ENCODE data around the gene ZNF200.

ZNF200 gene

DNA sequence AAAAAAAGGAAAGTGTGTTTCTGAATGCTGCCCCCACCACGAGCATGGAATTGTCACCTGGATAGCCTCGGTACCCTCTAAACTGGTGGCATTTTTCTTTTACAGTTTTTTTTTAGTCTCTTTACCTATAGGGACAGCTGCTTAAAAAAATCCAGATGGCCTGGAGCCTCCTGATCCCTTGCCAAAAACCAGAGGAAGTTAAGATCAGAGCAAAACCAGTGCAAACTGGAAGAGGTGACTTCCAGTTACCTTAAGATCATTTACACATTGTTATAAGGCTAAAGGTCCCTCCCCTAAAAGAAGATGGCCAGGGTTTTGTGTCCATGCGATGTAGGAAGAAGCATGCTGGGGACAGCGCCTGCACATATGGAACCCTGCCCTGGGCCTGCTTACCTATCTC is 18.0 kb upstream of the ZNF200 start:
- no peak for TF ChIP-seq SIN3A (IDR thresholded peaks at IDR 0.05; ENCODE audit: borderline replicate concordance, insufficient read depth, low read length)
- TF ChIP-seq TAF1 (IDR thresholded peaks at IDR 0.05; ENCODE audit: borderline replicate concordance, insufficient read depth, low read length) = no peak
- TF ChIP-seq POLR2AphosphoS5 (IDR thresholded peaks at IDR 0.05; ENCODE audit: low read depth, low read length) = no peak
- TF ChIP-seq, protein P1, sequence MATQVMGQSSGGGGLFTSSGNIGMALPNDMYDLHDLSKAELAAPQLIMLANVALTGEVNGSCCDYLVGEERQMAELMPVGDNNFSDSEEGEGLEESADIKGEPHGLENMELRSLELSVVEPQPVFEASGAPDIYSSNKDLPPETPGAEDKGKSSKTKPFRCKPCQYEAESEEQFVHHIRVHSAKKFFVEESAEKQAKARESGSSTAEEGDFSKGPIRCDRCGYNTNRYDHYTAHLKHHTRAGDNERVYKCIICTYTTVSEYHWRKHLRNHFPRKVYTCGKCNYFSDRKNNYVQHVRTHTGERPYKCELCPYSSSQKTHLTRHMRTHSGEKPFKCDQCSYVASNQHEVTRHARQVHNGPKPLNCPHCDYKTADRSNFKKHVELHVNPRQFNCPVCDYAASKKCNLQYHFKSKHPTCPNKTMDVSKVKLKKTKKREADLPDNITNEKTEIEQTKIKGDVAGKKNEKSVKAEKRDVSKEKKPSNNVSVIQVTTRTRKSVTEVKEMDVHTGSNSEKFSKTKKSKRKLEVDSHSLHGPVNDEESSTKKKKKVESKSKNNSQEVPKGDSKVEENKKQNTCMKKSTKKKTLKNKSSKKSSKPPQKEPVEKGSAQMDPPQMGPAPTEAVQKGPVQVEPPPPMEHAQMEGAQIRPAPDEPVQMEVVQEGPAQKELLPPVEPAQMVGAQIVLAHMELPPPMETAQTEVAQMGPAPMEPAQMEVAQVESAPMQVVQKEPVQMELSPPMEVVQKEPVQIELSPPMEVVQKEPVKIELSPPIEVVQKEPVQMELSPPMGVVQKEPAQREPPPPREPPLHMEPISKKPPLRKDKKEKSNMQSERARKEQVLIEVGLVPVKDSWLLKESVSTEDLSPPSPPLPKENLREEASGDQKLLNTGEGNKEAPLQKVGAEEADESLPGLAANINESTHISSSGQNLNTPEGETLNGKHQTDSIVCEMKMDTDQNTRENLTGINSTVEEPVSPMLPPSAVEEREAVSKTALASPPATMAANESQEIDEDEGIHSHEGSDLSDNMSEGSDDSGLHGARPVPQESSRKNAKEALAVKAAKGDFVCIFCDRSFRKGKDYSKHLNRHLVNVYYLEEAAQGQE (IDR thresholded peaks at IDR 0.05; ENCODE audit: insufficient read depth in 1 of 2, low read depth in 2 of 2, low read length in 2 of 2) = no peak
- TF ChIP-seq FOXP2 (optimal IDR thresholded peaks at IDR 0.05; ENCODE audit: borderline replicate concordance, extremely low read depth, extremely low read length, insufficient read depth) = no peak

DNA sequence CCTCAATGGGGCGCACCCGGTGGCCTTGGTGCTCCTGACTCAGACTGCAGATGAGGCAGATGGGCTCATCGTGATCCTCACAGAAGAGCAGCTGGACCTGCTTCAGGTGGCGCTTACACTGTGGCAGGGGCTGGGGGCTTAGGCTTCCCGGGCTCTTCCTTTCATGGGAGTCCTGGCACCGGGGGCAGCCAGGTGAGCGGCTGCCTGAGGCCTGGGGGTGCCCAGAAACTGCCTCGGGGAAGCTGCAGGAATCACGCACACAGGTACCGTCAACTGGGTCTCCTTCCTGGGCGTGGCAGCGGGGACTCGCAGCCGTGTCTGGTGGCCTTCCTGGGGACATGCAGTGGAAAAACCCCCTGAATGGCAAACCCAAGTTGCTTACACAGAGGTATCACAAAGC is 14.5 kb upstream of the ZNF200 start:
- TF ChIP-seq FOXP2 (optimal IDR thresholded peaks at IDR 0.05; ENCODE audit: borderline replicate concordance, extremely low read depth, extremely low read length, insufficient read depth) (no peak), SIN3A (IDR thresholded peaks at IDR 0.05; ENCODE audit: borderline replicate concordance, insufficient read depth, low read length) (no peak), TAF1 (IDR thresholded peaks at IDR 0.05; ENCODE audit: borderline replicate concordance, insufficient read depth, low read length) (no peak), POLR2AphosphoS5 (IDR thresholded peaks at IDR 0.05; ENCODE audit: low read depth, low read length) (no peak)
- TF ChIP-seq, protein P1 (IDR thresholded peaks at IDR 0.05; ENCODE audit: insufficient read depth in 1 of 2, low read depth in 2 of 2, low read length in 2 of 2) = no peak

DNA sequence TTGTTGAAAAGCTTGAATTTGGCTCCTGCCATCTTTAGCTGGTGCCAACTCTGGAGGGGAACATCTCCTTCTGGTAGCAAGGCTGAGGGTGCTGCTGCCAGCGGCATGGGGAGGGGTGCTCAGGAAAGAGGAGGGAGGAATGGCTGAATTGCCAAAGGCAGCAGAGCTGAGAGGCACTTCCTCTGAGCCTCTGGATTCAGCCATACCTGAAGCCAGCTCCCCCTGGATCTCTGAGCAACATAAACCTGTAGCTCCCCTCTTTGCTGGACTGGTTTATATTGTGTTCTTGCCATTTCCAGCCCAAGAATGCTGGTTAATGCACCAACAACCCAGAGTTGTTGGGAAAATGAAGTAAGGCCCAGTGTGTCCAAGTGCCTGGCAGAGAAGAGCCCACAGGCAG is 14.1 kb upstream of the ZNF200 start:
- no peak for TF ChIP-seq FOXP2 (optimal IDR thresholded peaks at IDR 0.05; ENCODE audit: borderline replicate concordance, extremely low read depth, extremely low read length, insufficient read depth)
- no peak for TF ChIP-seq POLR2AphosphoS5 (IDR thresholded peaks at IDR 0.05; ENCODE audit: low read depth, low read length)
- TF ChIP-seq TAF1 (IDR thresholded peaks at IDR 0.05; ENCODE audit: borderline replicate concordance, insufficient read depth, low read length) = no peak
- TF ChIP-seq, protein P1 (IDR thresholded peaks at IDR 0.05; ENCODE audit: insufficient read depth in 1 of 2, low read depth in 2 of 2, low read length in 2 of 2) = no peak

DNA sequence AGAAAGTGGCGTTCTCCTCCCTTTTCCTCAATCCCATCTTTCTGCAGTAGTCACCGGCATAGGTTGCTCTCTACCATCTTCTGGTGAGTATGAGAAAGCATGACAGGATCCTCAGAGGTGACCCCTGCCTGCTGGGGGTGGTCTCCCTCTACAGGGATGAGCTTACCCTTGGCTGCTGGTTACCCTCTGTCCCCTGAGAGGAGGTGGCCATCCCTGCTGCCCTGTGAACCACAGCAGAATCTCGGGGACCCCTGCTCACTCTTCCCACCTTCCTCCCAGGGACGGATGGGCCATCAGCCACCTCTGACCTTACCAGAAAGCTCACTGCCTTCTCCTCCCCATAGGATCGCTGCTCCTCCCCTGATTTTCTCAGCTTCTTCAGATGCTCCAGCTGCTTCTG is 13.6 kb upstream of the ZNF200 start:
- TF ChIP-seq FOXP2 (optimal IDR thresholded peaks at IDR 0.05; ENCODE audit: borderline replicate concordance, extremely low read depth, extremely low read length, insufficient read depth) (no peak), POLR2AphosphoS5 (IDR thresholded peaks at IDR 0.05; ENCODE audit: low read depth, low read length) (no peak), SIN3A (IDR thresholded peaks at IDR 0.05; ENCODE audit: borderline replicate concordance, insufficient read depth, low read length) (no peak)
- TF ChIP-seq, protein P1 (IDR thresholded peaks at IDR 0.05; ENCODE audit: insufficient read depth in 1 of 2, low read depth in 2 of 2, low read length in 2 of 2) = no peak

DNA sequence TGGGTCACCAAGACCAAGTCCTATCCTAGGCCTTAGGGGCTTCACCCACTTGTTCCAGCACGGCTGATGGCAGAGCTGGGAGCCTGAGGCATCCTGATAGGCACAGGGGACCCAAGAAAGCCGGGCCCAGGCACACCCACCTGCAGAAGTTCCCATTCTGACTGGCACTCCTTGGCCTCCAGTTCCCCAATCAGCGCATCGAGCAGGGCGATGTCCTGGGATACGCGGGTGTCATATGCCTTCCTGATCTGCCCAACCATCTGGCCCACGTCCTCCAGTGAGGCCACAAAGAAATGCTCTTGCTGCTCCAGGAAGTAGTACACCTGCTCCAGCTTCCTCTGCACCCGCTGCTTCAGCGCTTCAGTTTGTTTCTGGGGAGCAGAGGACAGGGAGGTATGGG is 11.9 kb upstream of the ZNF200 start:
- TF ChIP-seq SIN3A (IDR thresholded peaks at IDR 0.05; ENCODE audit: borderline replicate concordance, insufficient read depth, low read length) (no peak), POLR2AphosphoS5 (IDR thresholded peaks at IDR 0.05; ENCODE audit: low read depth, low read length) (no peak), FOXP2 (optimal IDR thresholded peaks at IDR 0.05; ENCODE audit: borderline replicate concordance, extremely low read depth, extremely low read length, insufficient read depth) (no peak), TAF1 (IDR thresholded peaks at IDR 0.05; ENCODE audit: borderline replicate concordance, insufficient read depth, low read length) (no peak)
- TF ChIP-seq, protein P1 (IDR thresholded peaks at IDR 0.05; ENCODE audit: insufficient read depth in 1 of 2, low read depth in 2 of 2, low read length in 2 of 2) = no peak

Measured in PFSK-1 (cell line).